Measurements from ENCODE around the gene MDGA2.

DNA sequence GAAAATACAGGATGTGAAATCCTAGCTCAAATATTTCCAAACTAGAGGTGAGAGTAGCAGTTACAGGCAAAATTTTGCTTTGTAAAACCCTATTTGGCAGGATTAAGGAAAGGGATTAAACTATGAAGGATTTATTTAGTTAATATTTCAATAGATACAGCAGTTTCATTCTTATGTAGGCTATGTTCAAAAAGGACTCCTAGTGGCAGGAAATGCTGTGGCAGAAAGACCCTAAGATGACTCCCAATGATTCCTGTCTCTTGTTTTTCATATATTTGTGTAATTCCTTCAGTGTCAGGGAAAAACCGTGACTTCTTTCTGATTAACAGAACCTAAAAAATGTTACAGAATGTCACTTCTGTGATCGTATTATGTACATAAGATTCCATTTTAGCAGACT lies 724.3 kb downstream of the MDGA2 start:
- TF ChIP-seq, protein P1, sequence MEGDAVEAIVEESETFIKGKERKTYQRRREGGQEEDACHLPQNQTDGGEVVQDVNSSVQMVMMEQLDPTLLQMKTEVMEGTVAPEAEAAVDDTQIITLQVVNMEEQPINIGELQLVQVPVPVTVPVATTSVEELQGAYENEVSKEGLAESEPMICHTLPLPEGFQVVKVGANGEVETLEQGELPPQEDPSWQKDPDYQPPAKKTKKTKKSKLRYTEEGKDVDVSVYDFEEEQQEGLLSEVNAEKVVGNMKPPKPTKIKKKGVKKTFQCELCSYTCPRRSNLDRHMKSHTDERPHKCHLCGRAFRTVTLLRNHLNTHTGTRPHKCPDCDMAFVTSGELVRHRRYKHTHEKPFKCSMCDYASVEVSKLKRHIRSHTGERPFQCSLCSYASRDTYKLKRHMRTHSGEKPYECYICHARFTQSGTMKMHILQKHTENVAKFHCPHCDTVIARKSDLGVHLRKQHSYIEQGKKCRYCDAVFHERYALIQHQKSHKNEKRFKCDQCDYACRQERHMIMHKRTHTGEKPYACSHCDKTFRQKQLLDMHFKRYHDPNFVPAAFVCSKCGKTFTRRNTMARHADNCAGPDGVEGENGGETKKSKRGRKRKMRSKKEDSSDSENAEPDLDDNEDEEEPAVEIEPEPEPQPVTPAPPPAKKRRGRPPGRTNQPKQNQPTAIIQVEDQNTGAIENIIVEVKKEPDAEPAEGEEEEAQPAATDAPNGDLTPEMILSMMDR (IDR thresholded peaks at IDR 0.05): no peak
- TF ChIP-seq POLR2A (IDR thresholded peaks at IDR 0.05): no peak

Measured in right lobe of liver (tissue), 4 donors.